ENCODE measurements around the gene FEN1.
A peak's percentile ranks its signal among the peaks of the same experiment; 100 is the strongest.

The FEN1 gene

DNA sequence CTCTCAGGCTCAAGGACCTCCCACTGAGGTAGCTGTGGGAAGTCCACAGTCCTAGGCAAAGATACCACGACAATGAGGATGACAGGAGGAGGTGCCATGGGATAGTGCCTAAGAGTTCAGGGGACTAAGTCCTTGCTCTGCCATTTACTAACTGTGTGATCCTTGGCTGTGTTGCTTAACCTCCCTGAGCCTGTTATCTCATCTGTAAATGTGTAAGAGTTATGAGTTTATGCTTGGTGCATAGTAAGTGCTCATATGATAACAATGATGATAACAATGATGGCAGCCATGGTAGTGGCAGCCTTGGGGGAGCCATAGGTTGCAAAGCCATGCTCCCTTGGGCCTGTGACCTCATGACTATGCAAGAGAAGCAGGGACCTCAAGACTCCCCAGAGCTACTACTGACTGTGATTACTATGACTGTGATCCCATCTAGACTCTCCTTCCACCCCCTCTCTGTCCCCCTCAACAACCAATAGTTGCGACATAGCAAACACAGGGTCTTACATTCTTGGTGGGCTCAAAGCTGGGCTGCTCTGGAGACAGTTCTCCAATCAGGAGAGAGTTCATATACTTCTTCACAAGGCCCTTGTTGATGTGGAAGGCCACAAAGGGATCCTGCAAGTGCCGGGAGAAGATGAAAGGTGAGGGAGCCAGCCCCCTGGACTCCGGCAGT, 20.2 kb downstream of the FEN1 start (continued):
- TF ChIP-seq, protein P1, sequence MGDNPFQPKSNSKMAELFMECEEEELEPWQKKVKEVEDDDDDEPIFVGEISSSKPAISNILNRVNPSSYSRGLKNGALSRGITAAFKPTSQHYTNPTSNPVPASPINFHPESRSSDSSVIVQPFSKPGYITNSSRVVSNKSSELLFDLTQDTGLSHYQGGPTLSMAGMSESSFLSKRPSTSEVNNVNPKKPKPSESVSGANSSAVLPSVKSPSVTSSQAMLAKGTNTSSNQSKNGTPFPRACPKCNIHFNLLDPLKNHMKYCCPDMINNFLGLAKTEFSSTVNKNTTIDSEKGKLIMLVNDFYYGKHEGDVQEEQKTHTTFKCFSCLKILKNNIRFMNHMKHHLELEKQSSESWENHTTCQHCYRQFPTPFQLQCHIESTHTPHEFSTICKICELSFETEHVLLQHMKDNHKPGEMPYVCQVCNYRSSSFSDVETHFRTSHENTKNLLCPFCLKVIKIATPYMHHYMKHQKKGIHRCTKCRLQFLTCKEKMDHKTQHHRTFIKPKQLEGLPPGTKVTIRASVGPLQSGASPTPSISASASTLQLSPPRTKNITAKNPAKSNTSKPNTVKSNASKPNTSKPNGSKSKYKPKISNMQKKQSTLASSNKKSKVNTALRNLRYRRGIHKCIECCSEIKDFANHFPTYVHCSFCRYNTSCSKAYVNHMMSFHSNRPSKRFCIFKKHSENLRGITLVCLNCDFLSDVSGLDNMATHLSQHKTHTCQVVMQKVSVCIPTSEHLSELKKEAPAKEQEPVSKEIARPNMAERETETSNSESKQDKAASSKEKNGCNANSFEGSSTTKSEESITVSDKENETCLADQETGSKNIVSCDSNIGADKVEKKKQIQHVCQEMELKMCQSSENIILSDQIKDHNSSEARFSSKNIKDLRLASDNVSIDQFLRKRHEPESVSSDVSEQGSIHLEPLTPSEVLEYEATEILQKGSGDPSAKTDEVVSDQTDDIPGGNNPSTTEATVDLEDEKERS (tag by site-specific recombination; IDR thresholded peaks at IDR 0.05) = no peak
- TF ChIP-seq ZNF335 (tag by site-specific recombination; conservative IDR thresholded peaks at IDR 0.05) (no peak), KLF8 (tag by site-specific recombination; IDR thresholded peaks at IDR 0.05) (no peak), ZNF791 (tag by site-specific recombination; IDR thresholded peaks at IDR 0.05) (no peak), HOXC10 (CRISPR knock-in tag; IDR thresholded peaks at IDR 0.05) (no peak), ZNF521 (tag by site-specific recombination; IDR thresholded peaks at IDR 0.05) (no peak), MYNN (tag by site-specific recombination; IDR thresholded peaks at IDR 0.05; ENCODE audit: borderline replicate concordance) (no peak)
- TF ChIP-seq, protein P2, sequence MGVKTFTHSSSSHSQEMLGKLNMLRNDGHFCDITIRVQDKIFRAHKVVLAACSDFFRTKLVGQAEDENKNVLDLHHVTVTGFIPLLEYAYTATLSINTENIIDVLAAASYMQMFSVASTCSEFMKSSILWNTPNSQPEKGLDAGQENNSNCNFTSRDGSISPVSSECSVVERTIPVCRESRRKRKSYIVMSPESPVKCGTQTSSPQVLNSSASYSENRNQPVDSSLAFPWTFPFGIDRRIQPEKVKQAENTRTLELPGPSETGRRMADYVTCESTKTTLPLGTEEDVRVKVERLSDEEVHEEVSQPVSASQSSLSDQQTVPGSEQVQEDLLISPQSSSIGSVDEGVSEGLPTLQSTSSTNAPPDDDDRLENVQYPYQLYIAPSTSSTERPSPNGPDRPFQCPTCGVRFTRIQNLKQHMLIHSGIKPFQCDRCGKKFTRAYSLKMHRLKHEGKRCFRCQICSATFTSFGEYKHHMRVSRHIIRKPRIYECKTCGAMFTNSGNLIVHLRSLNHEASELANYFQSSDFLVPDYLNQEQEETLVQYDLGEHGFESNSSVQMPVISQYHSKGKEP (tag by site-specific recombination; IDR thresholded peaks at IDR 0.05) = no peak
- TF ChIP-seq, protein P3, sequence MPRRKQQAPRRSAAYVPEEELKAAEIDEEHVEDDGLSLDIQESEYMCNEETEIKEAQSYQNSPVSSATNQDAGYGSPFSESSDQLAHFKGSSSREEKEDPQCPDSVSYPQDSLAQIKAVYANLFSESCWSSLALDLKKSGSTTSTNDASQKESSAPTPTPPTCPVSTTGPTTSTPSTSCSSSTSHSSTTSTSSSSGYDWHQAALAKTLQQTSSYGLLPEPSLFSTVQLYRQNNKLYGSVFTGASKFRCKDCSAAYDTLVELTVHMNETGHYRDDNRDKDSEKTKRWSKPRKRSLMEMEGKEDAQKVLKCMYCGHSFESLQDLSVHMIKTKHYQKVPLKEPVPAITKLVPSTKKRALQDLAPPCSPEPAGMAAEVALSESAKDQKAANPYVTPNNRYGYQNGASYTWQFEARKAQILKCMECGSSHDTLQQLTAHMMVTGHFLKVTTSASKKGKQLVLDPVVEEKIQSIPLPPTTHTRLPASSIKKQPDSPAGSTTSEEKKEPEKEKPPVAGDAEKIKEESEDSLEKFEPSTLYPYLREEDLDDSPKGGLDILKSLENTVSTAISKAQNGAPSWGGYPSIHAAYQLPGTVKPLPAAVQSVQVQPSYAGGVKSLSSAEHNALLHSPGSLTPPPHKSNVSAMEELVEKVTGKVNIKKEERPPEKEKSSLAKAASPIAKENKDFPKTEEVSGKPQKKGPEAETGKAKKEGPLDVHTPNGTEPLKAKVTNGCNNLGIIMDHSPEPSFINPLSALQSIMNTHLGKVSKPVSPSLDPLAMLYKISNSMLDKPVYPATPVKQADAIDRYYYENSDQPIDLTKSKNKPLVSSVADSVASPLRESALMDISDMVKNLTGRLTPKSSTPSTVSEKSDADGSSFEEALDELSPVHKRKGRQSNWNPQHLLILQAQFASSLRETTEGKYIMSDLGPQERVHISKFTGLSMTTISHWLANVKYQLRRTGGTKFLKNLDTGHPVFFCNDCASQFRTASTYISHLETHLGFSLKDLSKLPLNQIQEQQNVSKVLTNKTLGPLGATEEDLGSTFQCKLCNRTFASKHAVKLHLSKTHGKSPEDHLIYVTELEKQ (tag by site-specific recombination; IDR thresholded peaks at IDR 0.05; ENCODE audit: borderline replicate concordance) = no peak

DNA sequence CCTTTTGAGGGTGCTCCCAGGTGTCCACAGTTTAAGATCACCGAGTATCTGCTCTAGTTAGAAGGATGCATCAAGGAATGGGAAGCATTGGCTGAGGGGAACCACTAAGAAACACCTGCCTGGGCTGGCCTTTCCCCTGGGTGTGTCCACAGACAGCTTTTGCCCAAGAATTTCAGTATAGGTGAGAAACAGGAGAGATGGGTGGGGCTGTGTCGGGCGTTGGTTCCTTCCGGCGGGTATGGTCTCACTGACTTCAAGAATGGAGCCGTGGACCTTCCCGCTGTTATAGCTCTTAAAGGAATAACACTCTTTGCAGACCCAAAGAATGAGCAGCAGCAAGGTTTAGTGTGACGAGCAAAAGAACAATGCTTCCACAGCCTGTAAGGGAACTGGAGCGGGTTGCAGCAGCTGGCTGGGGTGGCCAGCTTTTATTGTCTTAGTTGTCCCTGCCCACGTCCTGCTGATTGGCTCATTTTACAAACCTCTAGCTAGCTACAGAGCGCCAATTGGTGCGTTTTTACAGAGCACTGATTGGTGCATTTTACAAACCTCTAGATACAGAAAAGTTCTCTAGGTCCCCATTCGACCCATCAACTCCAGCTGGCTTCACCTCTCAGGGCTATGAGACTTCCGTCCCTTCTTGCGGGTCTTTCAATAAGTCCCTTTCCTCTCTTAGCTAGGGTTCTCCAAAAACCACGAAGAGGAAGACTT, 21.7 kb downstream of the FEN1 start:
- TF ChIP-seq ZNF292 (tag by site-specific recombination; IDR thresholded peaks at IDR 0.05; ENCODE audit: borderline replicate concordance, low read depth) (no peak), ZNF324 (tag by site-specific recombination; IDR thresholded peaks at IDR 0.05) (no peak), ZNF23 (tag by site-specific recombination; IDR thresholded peaks at IDR 0.05; ENCODE audit: borderline replicate concordance) (no peak), ZNF777 (tag by site-specific recombination; IDR thresholded peaks at IDR 0.05; ENCODE audit: borderline replicate concordance) (no peak), ZNF146 (tag by site-specific recombination; IDR thresholded peaks at IDR 0.05) (no peak), ZNF114 (tag by site-specific recombination; IDR thresholded peaks at IDR 0.05) (no peak), WT1 (tag by site-specific recombination; IDR thresholded peaks at IDR 0.05) (no peak)
- TF ChIP-seq, protein P4, sequence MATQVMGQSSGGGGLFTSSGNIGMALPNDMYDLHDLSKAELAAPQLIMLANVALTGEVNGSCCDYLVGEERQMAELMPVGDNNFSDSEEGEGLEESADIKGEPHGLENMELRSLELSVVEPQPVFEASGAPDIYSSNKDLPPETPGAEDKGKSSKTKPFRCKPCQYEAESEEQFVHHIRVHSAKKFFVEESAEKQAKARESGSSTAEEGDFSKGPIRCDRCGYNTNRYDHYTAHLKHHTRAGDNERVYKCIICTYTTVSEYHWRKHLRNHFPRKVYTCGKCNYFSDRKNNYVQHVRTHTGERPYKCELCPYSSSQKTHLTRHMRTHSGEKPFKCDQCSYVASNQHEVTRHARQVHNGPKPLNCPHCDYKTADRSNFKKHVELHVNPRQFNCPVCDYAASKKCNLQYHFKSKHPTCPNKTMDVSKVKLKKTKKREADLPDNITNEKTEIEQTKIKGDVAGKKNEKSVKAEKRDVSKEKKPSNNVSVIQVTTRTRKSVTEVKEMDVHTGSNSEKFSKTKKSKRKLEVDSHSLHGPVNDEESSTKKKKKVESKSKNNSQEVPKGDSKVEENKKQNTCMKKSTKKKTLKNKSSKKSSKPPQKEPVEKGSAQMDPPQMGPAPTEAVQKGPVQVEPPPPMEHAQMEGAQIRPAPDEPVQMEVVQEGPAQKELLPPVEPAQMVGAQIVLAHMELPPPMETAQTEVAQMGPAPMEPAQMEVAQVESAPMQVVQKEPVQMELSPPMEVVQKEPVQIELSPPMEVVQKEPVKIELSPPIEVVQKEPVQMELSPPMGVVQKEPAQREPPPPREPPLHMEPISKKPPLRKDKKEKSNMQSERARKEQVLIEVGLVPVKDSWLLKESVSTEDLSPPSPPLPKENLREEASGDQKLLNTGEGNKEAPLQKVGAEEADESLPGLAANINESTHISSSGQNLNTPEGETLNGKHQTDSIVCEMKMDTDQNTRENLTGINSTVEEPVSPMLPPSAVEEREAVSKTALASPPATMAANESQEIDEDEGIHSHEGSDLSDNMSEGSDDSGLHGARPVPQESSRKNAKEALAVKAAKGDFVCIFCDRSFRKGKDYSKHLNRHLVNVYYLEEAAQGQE (tag by site-specific recombination; IDR thresholded peaks at IDR 0.05) = no peak
- H3K36me3 ChIP-seq (ENCODE audit: control insufficient read depth in 2 of 2, insufficient read depth in 1 of 2, low read length in 2 of 2) = peaks cover 0 to 34% of the 10 kb centered on the region in 2 experiments; a peak in 1 of 3 replicates
- H3K4me3 ChIP-seq (ENCODE audit: low read depth, low read length) = peak overlapping the region; percentile 34
- peak overlapping the region; percentile 56 for H3K27ac ChIP-seq (ENCODE audit: extremely low read depth, low read depth, low read length)
- H3K4me1 ChIP-seq (ENCODE audit: control insufficient read depth, insufficient read depth, low read length) = no peaks in the 10 kb centered on the region
- CTCF ChIA-PET = interaction anchor here (0.5 to 6.0 kb wide), 14 partner anchors 9 to 734 kb away, joined by 3 to 40 read pairs (median 3); partner anchors contain the start of gene FADS2
- no peaks in the 10 kb centered on the region for H3K9me3 ChIP-seq (ENCODE audit: control insufficient read depth, insufficient read depth, low read depth, low read length)
- POLR2A ChIA-PET = interaction anchor here (0.8 to 4.8 kb wide), 9 partner anchors 8 to 298 kb away, joined by 3 to 55 read pairs (median 13); partner anchors contain the start of genes FADS2, FEN1 and TMEM258
